Fibroblast of pulmonary artery (primary cell): ENCODE results near the gene B9D1.

Experiments used
- DNase-seq: peaks from one replicate; pipeline ENCODE4 v3.0.0-alpha.2; 2010; ENCODE audit warnings: low read depth
- H3K4me3 ChIP-seq: replicated peaks from 2 replicates; pipeline ENCODE4 v1.5.1; 2011; ENCODE audit warnings: low read depth, mild to moderate bottlenecking, control low read depth, low read length, moderate library complexity
- TF ChIP-seq, protein P1 (sequence below): IDR thresholded peaks from 2 replicates; pipeline ENCODE4 v1.5.1; 2011; ENCODE audit warnings: mild to moderate bottlenecking, control low read depth, low read length, inconsistent platforms; ENCODE audit errors: missing control alignments

Gene B9D1

GRCh38 chr17:19408346-19408710, 45.8 kb upstream of the B9D1 start:
- TF ChIP-seq, protein P1, sequence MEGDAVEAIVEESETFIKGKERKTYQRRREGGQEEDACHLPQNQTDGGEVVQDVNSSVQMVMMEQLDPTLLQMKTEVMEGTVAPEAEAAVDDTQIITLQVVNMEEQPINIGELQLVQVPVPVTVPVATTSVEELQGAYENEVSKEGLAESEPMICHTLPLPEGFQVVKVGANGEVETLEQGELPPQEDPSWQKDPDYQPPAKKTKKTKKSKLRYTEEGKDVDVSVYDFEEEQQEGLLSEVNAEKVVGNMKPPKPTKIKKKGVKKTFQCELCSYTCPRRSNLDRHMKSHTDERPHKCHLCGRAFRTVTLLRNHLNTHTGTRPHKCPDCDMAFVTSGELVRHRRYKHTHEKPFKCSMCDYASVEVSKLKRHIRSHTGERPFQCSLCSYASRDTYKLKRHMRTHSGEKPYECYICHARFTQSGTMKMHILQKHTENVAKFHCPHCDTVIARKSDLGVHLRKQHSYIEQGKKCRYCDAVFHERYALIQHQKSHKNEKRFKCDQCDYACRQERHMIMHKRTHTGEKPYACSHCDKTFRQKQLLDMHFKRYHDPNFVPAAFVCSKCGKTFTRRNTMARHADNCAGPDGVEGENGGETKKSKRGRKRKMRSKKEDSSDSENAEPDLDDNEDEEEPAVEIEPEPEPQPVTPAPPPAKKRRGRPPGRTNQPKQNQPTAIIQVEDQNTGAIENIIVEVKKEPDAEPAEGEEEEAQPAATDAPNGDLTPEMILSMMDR = no peak
- H3K4me3 ChIP-seq = no peak overlapping the region

DNA sequence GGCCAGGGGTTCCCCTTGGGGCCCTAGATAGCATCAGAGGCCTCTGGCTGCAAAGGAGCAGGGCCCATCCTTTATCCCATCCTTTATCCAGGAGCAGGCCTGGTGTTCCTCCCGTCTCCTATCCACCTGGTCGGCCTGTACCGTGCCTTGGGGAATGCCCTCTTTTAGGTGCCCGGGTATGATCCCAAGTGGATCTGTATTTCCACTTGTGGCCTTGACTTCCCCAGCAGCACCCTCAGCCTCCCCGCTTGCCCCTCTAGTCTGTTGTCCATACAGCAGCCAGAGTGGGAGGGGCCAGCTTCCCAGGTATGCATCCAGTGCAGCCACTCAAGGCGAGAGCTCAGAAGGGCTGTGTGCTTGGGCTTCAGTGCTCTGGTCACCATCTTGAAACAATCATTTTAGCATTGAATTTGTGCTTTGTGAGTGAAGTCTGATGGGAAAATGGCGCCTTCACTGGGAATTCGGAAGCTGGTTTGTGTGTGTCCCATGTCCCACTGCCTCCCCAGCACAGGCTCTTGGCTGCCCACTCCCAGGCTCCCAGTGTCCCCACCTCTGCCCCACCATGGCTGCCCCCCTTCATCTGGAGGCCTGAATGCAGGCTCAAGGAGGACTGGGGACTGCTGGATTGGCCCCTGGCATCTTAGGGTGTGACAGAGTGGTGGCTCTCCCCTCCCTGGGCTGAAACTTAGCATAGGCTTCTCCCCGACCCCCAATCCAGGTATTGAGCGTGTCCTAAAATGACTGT, 45.2 kb upstream of the B9D1 start:
- TF ChIP-seq, protein P1 = no peak
- no peak overlapping the region for H3K4me3 ChIP-seq
- DNase-seq = no peak

More at GRCh38 chr17:19408346-19408710, 45.8 kb upstream of the B9D1 start:
- no peak for DNase-seq

GRCh38 chr17:19405114-19405513, 42.6 kb upstream of the B9D1 start:
- TF ChIP-seq, protein P1 = no peak
- no peak overlapping the region for H3K4me3 ChIP-seq
- DNase-seq = no peak

GRCh38 chr17:19404264-19404663, 41.7 kb upstream of the B9D1 start:
- TF ChIP-seq, protein P1 = no peak
- no peak for DNase-seq
- H3K4me3 ChIP-seq = no peak overlapping the region

DNA sequence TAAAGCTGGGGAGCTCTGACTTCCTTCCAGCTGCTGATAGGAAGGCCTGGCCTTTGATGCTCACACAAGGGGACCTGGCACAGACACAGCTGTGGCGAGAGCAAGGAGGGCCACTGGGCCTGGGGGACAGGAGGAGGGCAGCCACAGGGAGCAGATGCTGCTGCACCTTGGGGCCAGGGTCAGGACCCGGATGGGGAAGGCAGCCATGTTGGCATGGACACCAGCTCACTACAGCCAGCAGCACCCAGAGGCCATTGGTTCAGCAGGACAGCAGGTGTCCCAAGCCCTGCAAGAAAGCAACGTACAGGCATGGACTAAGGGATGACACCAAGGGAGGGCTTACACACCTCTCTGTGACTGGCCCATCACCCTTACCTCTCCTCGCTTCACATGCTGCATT, 40.5 kb upstream of the B9D1 start:
- TF ChIP-seq, protein P1 = no peak
- no peak for DNase-seq
- H3K4me3 ChIP-seq = no peak overlapping the region

DNA sequence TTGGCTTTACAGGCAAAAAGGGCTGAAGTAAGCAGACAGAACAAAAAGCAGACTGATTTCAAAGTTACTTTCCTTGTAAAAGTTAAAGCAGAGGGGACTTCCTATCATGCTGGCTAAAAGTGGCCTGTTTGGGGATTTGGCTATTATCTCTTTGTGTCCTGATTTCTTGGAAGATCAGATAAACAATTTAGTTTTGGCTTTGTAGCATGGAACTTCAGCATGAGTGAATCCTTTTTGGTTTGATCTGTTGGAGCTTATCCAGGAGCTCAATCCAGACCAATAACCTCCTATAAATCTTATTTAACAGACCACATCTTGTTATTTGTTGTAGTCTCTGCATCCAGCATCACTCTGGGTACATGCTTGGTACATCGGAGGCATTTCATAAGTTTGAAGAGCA, 39.6 kb upstream of the B9D1 start:
- TF ChIP-seq, protein P1 = no peak

More for the DNA sequence above, 39.6 kb upstream of the B9D1 start:
- no peak for DNase-seq
- no peak overlapping the region for H3K4me3 ChIP-seq
